ENCODE data around the gene ZNF787. TPM values are rescaled to one million over a fixed set of nuclear protein-coding genes. Genes with fewer than 3 reads are reported as not detected.

ZNF787 gene
- total and polyA plus RNA-seq, 10 of the 15 experiments (the other 5 are each of a cell fraction or from before 2014, with no cell fraction given) = 0.23 to 39.9 (median 4.1) TPM

DNA sequence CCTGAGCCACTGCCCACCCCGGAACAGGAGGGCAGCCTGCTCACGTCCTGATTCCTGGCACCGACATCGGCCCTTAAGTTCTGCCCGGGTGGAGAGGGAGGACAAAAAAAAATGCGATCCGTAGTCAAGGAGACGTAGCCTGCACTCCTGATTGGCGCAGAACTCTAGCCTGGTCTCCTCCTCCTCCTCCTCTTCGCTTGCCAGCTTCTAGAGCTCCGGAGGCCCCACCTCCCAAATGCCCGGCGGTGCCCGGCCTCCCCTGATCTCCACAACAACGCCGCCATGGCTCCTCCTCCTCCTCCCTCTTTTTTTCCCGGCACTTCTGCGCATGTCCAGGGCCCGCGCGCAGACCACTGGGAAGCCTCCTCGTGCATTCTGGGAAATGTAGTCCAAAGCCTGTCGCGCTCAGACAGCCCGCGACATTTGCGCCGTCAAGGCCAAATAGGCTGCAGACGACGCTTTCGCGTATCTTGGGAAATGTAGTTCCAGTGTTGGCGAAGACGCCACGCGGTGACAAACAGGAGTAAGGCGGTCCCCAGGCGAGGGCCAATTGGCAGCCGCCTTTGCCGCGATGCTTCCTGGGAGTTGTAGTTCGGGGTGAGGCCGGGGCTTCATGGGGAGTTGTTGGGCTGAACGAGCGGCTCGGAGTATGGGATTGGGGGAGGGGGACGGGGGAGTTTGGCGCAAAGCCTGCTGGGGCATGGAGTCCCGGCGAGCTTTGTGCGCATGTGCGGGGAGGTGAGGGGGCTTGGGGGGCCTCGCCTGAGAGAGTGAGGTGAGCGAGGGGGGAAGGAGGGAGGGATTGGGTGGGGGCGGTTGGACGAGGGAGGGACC lies 19.7 kb upstream of the ZNF787 start, which contains the start of gene ZNF444 (continued):
- TF ChIP-seq, protein P1, sequence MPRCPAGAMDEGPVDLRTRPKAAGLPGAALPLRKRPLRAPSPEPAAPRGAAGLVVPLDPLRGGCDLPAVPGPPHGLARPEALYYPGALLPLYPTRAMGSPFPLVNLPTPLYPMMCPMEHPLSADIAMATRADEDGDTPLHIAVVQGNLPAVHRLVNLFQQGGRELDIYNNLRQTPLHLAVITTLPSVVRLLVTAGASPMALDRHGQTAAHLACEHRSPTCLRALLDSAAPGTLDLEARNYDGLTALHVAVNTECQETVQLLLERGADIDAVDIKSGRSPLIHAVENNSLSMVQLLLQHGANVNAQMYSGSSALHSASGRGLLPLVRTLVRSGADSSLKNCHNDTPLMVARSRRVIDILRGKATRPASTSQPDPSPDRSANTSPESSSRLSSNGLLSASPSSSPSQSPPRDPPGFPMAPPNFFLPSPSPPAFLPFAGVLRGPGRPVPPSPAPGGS (IDR thresholded peaks at IDR 0.05; ENCODE audit: borderline replicate concordance, insufficient read depth, low read depth, low read length, poor library complexity, severe bottlenecking) = no peak
- no peak for TF ChIP-seq HDAC2 (IDR thresholded peaks at IDR 0.05)
- TF ChIP-seq, protein P2, sequence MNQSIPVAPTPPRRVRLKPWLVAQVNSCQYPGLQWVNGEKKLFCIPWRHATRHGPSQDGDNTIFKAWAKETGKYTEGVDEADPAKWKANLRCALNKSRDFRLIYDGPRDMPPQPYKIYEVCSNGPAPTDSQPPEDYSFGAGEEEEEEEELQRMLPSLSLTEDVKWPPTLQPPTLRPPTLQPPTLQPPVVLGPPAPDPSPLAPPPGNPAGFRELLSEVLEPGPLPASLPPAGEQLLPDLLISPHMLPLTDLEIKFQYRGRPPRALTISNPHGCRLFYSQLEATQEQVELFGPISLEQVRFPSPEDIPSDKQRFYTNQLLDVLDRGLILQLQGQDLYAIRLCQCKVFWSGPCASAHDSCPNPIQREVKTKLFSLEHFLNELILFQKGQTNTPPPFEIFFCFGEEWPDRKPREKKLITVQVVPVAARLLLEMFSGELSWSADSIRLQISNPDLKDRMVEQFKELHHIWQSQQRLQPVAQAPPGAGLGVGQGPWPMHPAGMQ (IDR thresholded peaks at IDR 0.05; ENCODE audit: borderline replicate concordance) = no peak
- peak; percentile 95 for TF ChIP-seq TARDBP (IDR thresholded peaks at IDR 0.05; ENCODE audit: borderline replicate concordance)
- TF ChIP-seq, protein P3, sequence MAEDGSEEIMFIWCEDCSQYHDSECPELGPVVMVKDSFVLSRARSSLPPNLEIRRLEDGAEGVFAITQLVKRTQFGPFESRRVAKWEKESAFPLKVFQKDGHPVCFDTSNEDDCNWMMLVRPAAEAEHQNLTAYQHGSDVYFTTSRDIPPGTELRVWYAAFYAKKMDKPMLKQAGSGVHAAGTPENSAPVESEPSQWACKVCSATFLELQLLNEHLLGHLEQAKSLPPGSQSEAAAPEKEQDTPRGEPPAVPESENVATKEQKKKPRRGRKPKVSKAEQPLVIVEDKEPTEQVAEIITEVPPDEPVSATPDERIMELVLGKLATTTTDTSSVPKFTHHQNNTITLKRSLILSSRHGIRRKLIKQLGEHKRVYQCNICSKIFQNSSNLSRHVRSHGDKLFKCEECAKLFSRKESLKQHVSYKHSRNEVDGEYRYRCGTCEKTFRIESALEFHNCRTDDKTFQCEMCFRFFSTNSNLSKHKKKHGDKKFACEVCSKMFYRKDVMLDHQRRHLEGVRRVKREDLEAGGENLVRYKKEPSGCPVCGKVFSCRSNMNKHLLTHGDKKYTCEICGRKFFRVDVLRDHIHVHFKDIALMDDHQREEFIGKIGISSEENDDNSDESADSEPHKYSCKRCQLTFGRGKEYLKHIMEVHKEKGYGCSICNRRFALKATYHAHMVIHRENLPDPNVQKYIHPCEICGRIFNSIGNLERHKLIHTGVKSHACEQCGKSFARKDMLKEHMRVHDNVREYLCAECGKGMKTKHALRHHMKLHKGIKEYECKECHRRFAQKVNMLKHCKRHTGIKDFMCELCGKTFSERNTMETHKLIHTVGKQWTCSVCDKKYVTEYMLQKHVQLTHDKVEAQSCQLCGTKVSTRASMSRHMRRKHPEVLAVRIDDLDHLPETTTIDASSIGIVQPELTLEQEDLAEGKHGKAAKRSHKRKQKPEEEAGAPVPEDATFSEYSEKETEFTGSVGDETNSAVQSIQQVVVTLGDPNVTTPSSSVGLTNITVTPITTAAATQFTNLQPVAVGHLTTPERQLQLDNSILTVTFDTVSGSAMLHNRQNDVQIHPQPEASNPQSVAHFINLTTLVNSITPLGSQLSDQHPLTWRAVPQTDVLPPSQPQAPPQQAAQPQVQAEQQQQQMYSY (CRISPR knock-in tag; IDR thresholded peaks at IDR 0.05) = no peak
- no peak for TF ChIP-seq CBFB (IDR thresholded peaks at IDR 0.05; ENCODE audit: low read depth)
- TF ChIP-seq RFX5 (IDR thresholded peaks at IDR 0.05; ENCODE audit: low read depth, low read length) = no peak
- no peak for TF ChIP-seq STAT3 (IDR thresholded peaks at IDR 0.05; ENCODE audit: low read depth, low read length)
- TF ChIP-seq, protein P4, sequence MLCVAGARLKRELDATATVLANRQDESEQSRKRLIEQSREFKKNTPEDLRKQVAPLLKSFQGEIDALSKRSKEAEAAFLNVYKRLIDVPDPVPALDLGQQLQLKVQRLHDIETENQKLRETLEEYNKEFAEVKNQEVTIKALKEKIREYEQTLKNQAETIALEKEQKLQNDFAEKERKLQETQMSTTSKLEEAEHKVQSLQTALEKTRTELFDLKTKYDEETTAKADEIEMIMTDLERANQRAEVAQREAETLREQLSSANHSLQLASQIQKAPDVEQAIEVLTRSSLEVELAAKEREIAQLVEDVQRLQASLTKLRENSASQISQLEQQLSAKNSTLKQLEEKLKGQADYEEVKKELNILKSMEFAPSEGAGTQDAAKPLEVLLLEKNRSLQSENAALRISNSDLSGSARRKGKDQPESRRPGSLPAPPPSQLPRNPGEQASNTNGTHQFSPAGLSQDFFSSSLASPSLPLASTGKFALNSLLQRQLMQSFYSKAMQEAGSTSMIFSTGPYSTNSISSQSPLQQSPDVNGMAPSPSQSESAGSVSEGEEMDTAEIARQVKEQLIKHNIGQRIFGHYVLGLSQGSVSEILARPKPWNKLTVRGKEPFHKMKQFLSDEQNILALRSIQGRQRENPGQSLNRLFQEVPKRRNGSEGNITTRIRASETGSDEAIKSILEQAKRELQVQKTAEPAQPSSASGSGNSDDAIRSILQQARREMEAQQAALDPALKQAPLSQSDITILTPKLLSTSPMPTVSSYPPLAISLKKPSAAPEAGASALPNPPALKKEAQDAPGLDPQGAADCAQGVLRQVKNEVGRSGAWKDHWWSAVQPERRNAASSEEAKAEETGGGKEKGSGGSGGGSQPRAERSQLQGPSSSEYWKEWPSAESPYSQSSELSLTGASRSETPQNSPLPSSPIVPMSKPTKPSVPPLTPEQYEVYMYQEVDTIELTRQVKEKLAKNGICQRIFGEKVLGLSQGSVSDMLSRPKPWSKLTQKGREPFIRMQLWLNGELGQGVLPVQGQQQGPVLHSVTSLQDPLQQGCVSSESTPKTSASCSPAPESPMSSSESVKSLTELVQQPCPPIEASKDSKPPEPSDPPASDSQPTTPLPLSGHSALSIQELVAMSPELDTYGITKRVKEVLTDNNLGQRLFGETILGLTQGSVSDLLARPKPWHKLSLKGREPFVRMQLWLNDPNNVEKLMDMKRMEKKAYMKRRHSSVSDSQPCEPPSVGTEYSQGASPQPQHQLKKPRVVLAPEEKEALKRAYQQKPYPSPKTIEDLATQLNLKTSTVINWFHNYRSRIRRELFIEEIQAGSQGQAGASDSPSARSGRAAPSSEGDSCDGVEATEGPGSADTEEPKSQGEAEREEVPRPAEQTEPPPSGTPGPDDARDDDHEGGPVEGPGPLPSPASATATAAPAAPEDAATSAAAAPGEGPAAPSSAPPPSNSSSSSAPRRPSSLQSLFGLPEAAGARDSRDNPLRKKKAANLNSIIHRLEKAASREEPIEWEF (IDR thresholded peaks at IDR 0.05; ENCODE audit: insufficient replicate concordance, low read depth, low read length) = no peak
- TF ChIP-seq, protein P5, sequence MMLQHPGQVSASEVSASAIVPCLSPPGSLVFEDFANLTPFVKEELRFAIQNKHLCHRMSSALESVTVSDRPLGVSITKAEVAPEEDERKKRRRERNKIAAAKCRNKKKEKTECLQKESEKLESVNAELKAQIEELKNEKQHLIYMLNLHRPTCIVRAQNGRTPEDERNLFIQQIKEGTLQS (IDR thresholded peaks at IDR 0.05; ENCODE audit: borderline replicate concordance, extremely low read depth, low read depth, low read length) = peak; percentile 77; the same call in 1 of the 2 replicates
- TF ChIP-seq, protein P6, sequence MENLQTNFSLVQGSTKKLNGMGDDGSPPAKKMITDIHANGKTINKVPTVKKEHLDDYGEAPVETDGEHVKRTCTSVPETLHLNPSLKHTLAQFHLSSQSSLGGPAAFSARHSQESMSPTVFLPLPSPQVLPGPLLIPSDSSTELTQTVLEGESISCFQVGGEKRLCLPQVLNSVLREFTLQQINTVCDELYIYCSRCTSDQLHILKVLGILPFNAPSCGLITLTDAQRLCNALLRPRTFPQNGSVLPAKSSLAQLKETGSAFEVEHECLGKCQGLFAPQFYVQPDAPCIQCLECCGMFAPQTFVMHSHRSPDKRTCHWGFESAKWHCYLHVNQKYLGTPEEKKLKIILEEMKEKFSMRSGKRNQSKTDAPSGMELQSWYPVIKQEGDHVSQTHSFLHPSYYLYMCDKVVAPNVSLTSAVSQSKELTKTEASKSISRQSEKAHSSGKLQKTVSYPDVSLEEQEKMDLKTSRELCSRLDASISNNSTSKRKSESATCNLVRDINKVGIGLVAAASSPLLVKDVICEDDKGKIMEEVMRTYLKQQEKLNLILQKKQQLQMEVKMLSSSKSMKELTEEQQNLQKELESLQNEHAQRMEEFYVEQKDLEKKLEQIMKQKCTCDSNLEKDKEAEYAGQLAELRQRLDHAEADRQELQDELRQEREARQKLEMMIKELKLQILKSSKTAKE (IDR thresholded peaks at IDR 0.05; ENCODE audit: low read depth, poor library complexity, severe bottlenecking) = no peak
- peak; percentile 86 for TF ChIP-seq RELA (IDR thresholded peaks at IDR 0.05; ENCODE audit: borderline replicate concordance, partially characterized antibody)
- peak; percentile 77 for TF ChIP-seq ATF7 (IDR thresholded peaks at IDR 0.05; ENCODE audit: low read depth)

All from GM12878 (cell line).